ENCODE data around the gene RGS10.

RGS10 gene, protein sequence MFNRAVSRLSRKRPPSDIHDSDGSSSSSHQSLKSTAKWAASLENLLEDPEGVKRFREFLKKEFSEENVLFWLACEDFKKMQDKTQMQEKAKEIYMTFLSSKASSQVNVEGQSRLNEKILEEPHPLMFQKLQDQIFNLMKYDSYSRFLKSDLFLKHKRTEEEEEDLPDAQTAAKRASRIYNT

DNA sequence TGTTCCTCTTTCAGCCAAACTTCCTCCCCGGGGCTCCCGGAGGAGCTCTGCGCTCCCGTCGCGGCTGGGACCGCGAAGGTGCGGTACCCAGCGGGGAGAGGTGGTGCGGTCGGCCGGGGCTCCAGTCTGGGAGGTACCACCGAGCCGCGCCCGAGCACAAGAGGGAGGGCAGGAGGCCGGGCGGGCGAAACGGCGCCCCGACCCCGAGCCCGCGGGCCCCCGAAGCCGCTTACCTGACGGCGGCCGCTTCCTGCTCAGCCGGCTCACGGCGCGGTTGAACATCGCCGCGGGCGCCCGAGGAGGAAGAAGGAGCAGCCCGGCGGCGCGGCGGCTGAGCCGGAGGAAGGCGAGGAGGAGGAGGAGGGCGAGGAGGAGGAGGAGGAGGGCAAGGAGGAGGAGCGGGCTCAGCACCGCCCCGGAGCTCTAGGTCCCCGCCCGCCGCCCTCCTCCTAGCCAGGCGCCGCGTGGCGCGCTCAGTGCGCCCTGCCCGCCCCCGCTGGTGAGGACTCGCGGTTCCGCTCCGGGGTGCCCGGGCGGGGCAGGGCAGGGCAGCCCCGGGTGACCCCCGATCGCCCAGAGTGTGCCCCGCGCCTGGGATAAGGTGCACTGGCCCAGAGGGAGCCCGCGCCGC is at the start of gene RGS10:
TSS of gene RGS10 (minus strand) at position 363 of the 631 bp plus-strand sequence. CDS start at position 282, 81 bp downstream.
- Histone ChIP-seq H2AFZ (ENCODE audit: low read depth, low read length) (peak within 1 kb of the TSS; percentile 88), H3K4me3 (ENCODE audit: low read depth in 1 of 2, low read length in 2 of 2) (peak within 1 kb of the TSS; percentile 38 to 61), H3K79me2 (ENCODE audit: insufficient read depth, low read length) (peaks cover 45% of the 10 kb centered on the region), H3K27ac (ENCODE audit: low read length) (peak within 1 kb of the TSS; percentile 84), H3K4me1 (ENCODE audit: insufficient read depth, low read length) (peaks cover 47% of the 10 kb centered on the region), H3K36me3 (ENCODE audit: insufficient read depth, low read length) (no peaks in the 10 kb centered on the region), H3K9ac (ENCODE audit: low read depth, low read length) (peak within 1 kb of the TSS; percentile 90), H3K4me2 (ENCODE audit: insufficient read depth, low read length) (peak within 1 kb of the TSS; percentile 96), H3K9me3 (ENCODE audit: insufficient read depth, low read length, severe bottlenecking) (no peaks in the 10 kb centered on the region), H4K20me1 (ENCODE audit: insufficient read depth, low read length) (peaks cover 21% of the 10 kb centered on the region; the same call in 1 of the 2 replicates), H3K27me3 (ENCODE audit: insufficient read depth, low read length, poor library complexity) (no peaks in the 10 kb centered on the region)
- peak; percentile 91 for DNase-seq
- ATAC-seq (ENCODE audit: insufficient read depth, low read depth) = peak; percentile 84
- TF ChIP-seq, protein P1, sequence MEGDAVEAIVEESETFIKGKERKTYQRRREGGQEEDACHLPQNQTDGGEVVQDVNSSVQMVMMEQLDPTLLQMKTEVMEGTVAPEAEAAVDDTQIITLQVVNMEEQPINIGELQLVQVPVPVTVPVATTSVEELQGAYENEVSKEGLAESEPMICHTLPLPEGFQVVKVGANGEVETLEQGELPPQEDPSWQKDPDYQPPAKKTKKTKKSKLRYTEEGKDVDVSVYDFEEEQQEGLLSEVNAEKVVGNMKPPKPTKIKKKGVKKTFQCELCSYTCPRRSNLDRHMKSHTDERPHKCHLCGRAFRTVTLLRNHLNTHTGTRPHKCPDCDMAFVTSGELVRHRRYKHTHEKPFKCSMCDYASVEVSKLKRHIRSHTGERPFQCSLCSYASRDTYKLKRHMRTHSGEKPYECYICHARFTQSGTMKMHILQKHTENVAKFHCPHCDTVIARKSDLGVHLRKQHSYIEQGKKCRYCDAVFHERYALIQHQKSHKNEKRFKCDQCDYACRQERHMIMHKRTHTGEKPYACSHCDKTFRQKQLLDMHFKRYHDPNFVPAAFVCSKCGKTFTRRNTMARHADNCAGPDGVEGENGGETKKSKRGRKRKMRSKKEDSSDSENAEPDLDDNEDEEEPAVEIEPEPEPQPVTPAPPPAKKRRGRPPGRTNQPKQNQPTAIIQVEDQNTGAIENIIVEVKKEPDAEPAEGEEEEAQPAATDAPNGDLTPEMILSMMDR (IDR thresholded peaks at IDR 0.05; ENCODE audit: borderline replicate concordance, extremely low read depth, low read length, poor library complexity, severe bottlenecking) = no peak
- TF ChIP-seq EZH2 (IDR thresholded peaks at IDR 0.05; ENCODE audit: borderline replicate concordance, low read depth, low read length, severe bottlenecking) = no peak

DNA sequence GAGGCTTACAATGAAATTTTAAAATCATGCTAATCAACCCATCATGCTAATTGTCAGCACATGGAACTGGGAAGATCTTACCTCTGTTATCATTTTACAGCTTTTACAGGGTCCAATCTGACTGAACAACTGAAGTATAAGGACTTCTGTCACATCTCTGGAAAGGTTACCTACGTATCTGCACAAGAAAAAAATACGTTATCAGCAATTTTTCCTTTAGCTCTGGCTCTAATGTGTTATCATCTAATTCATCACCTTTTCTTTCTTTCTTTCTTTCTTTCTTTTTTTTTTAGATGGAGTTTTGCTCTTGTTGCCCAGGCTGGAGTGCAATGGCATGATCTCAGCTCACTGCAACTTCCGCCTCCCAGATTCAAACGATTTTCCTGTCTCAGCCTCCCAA is 45.6 kb upstream of the RGS10 start:
- Histone ChIP-seq H3K27ac (ENCODE audit: low read length) (no peak overlapping the region), H3K27me3 (ENCODE audit: insufficient read depth, low read length, poor library complexity) (no peaks in the 10 kb centered on the region), H3K4me1 (ENCODE audit: insufficient read depth, low read length) (peaks cover 23% of the 10 kb centered on the region), H3K9ac (ENCODE audit: low read depth, low read length) (no peak overlapping the region), H3K4me2 (ENCODE audit: insufficient read depth, low read length) (no peak overlapping the region), H4K20me1 (ENCODE audit: insufficient read depth, low read length) (peaks cover 71% of the 10 kb centered on the region), H3K36me3 (ENCODE audit: insufficient read depth, low read length) (peaks cover 78% of the 10 kb centered on the region), H3K79me2 (ENCODE audit: insufficient read depth, low read length) (peaks cover 98% of the 10 kb centered on the region), H3K4me3 (ENCODE audit: low read depth in 1 of 2, low read length in 2 of 2) (no peak overlapping the region), H3K9me3 (ENCODE audit: insufficient read depth, low read length, severe bottlenecking) (no peaks in the 10 kb centered on the region), H2AFZ (ENCODE audit: low read depth, low read length) (no peak overlapping the region)
- DNase-seq (no peak), ATAC-seq (ENCODE audit: insufficient read depth, low read depth) (no peak)
- TF ChIP-seq, protein P1 (IDR thresholded peaks at IDR 0.05; ENCODE audit: borderline replicate concordance, extremely low read depth, low read length, poor library complexity, severe bottlenecking) = no peak
- no peak for TF ChIP-seq EZH2 (IDR thresholded peaks at IDR 0.05; ENCODE audit: borderline replicate concordance, low read depth, low read length, severe bottlenecking)

GRCh38 chr10:119578355-119578754 is 35.8 kb upstream of the RGS10 start:
- H3K36me3 ChIP-seq (ENCODE audit: insufficient read depth, low read length) = peaks cover 98% of the 10 kb centered on the region
- H3K27me3 ChIP-seq (ENCODE audit: insufficient read depth, low read length, poor library complexity) = no peaks in the 10 kb centered on the region
- no peaks in the 10 kb centered on the region for H3K9me3 ChIP-seq (ENCODE audit: insufficient read depth, low read length, severe bottlenecking)
- H4K20me1 ChIP-seq (ENCODE audit: insufficient read depth, low read length) = peaks cover 22% of the 10 kb centered on the region
- H3K4me2 ChIP-seq (ENCODE audit: insufficient read depth, low read length) = no peak overlapping the region
- ATAC-seq (ENCODE audit: insufficient read depth, low read depth) (no peak), DNase-seq (no peak)
- no peak for TF ChIP-seq EZH2 (IDR thresholded peaks at IDR 0.05; ENCODE audit: borderline replicate concordance, low read depth, low read length, severe bottlenecking)
- TF ChIP-seq, protein P1 (IDR thresholded peaks at IDR 0.05; ENCODE audit: borderline replicate concordance, extremely low read depth, low read length, poor library complexity, severe bottlenecking) = no peak
- H3K4me3 ChIP-seq (ENCODE audit: low read depth in 1 of 2, low read length in 2 of 2) = no peak overlapping the region
- H3K4me1 ChIP-seq (ENCODE audit: insufficient read depth, low read length) = no peaks in the 10 kb centered on the region
- no peak overlapping the region for H3K9ac ChIP-seq (ENCODE audit: low read depth, low read length)
- peaks cover 22% of the 10 kb centered on the region for H3K79me2 ChIP-seq (ENCODE audit: insufficient read depth, low read length)
- H2AFZ ChIP-seq (ENCODE audit: low read depth, low read length) = no peak overlapping the region
- H3K27ac ChIP-seq (ENCODE audit: low read length) = no peak overlapping the region

All from DND-41 (cell line).